Endothelial cell of umbilical vein (primary cell): Measurements from ENCODE around the gene FAM124B. TPM values are rescaled to one million over a fixed set of nuclear protein-coding genes. Genes with fewer than 3 reads are reported as not detected.

ENCODE experiments used
- BruUV-seq: library from RNA; stranded (reverse); fragments of 400-500 nt; replicated peaks from 2 replicates; lab custom pipeline; 2021; lab: Mats Ljungman, UMichigan
- CTCF ChIA-PET: fragments of 300-600, 350-600 bp; sonication (Branson Sonifier 250); formaldehyde crosslinking; loops from one replicate; lab custom pipeline; 2021; ENCODE audit warnings: antibody characterized with exemption, inconsistent platforms; lab: Charles Lee
- POLR2A ChIA-PET: fragments of 300-600, 350-600 bp; sonication (Branson Sonifier 250); formaldehyde crosslinking; loops from one replicate; lab custom pipeline; 2021; ENCODE audit warnings: antibody characterized with exemption, inconsistent platforms; lab: Charles Lee
- DNase-seq: peaks from one replicate; pipeline ENCODE4 v3.0.0-alpha.2; 2011; ENCODE audit warnings: low read depth, low spot score
- FAIRE-seq: peaks from 2 replicates; lab custom pipeline; 2011; peaks lifted over from hg19 to GRCh38; lab: Jason Lieb, UNC
- H2AFZ ChIP-seq: 2 replicates; pipeline ENCODE4 v1.6.0; 2012; ENCODE audit warnings: low read depth, low read length, control low read depth, inconsistent platforms
- H3K27ac ChIP-seq: 2 replicates; pipeline ENCODE4 v1.5.1; 2011; ENCODE audit warnings: low read depth, mild to moderate bottlenecking, control low read depth, low read length, moderate library complexity; ENCODE audit not compliant: insufficient read depth
- H3K27me3 ChIP-seq, 2 experiments: 2 replicates each; pipeline versions ENCODE4 v1.6.0 to v1.6.1; 2011; ENCODE audit warnings: low read length in 2 of 2, mixed read lengths in 1 of 2; ENCODE audit not compliant: control insufficient read depth in 2 of 2, insufficient read depth in 2 of 2
- H3K36me3 ChIP-seq, 2 experiments: 2 replicates in 1 of 2; 3 replicates in 1 of 2; pipeline ENCODE4 v1.5.1; 2011; ENCODE audit warnings: low read length in 2 of 2, mild to moderate bottlenecking in 1 of 2, moderate library complexity in 1 of 2; ENCODE audit not compliant: control insufficient read depth in 2 of 2, insufficient read depth in 2 of 2; ENCODE audit errors: extremely low read depth in 1 of 2
- H3K4me1 ChIP-seq: 3 replicates; pipeline ENCODE4 v1.5.1; 2011; ENCODE audit warnings: mild to moderate bottlenecking, low read length; ENCODE audit not compliant: control insufficient read depth, insufficient read depth; ENCODE audit errors: extremely low read depth
- H3K4me2 ChIP-seq: 2 replicates; pipeline ENCODE4 v1.6.1; 2011; ENCODE audit warnings: low read length, control low read depth, mixed read lengths; ENCODE audit not compliant: insufficient read depth
- H3K4me3 ChIP-seq, 3 experiments: fragments of 200-600 bp in 1 of 3; sonication (generic), shearing (Covaris generic) in 1 of 3; replicated peaks in 1 of 3; 2 replicates each; pipeline ENCODE4 v1.5.1; 2011 to 2016; ENCODE audit warnings: control low read depth in 3 of 3, low read length in 3 of 3, mild to moderate bottlenecking in 2 of 3, inconsistent platforms in 1 of 3, low read depth in 1 of 3, moderate library complexity in 1 of 3; ENCODE audit not compliant: insufficient read depth in 1 of 3
- H3K79me2 ChIP-seq: 2 replicates; pipeline ENCODE4 v1.6.0; 2012; ENCODE audit warnings: low read length, inconsistent platforms; ENCODE audit not compliant: control insufficient read depth, insufficient read depth
- H3K9ac ChIP-seq: replicated peaks from 2 replicates; pipeline ENCODE3; 2011; ENCODE audit warnings: low read length, control low read depth; ENCODE audit not compliant: insufficient read depth; ENCODE audit errors: extremely low read depth
- H3K9me1 ChIP-seq: replicated peaks from 3 replicates; pipeline ENCODE4 v1.6.0; 2011; ENCODE audit warnings: mild to moderate bottlenecking, low read length; ENCODE audit not compliant: control insufficient read depth, insufficient read depth; ENCODE audit errors: extremely low read depth
- H3K9me3 ChIP-seq: replicated peaks from 2 replicates; pipeline ENCODE4 v1.5.1; 2012; ENCODE audit warnings: low read length, inconsistent platforms; ENCODE audit not compliant: control insufficient read depth, insufficient read depth
- H4K20me1 ChIP-seq: replicated peaks from 2 replicates; pipeline ENCODE3; 2011; ENCODE audit warnings: mild to moderate bottlenecking, low read length; ENCODE audit not compliant: control insufficient read depth, insufficient read depth; ENCODE audit errors: extremely low read depth
- CTCF ChIP-seq, 2 donors: IDR thresholded peaks; 1 replicate in 1 of 2; 2 replicates in 1 of 2; pipeline ENCODE4 v1.5.1; 2011; ENCODE audit warnings: low read length in 2 of 2, mild to moderate bottlenecking in 2 of 2, moderate library complexity in 2 of 2, control low read depth in 1 of 2, inconsistent platforms in 1 of 2, low read depth in 1 of 2; ENCODE audit not compliant: insufficient read depth in 1 of 2; ENCODE audit errors: extremely low read depth in 1 of 2
- EZH2 ChIP-seq: IDR thresholded peaks from 2 replicates; pipeline ENCODE4 v1.6.1; 2012; ENCODE audit warnings: borderline replicate concordance, low read depth, mild to moderate bottlenecking, moderate library complexity, low read length, inconsistent platforms; ENCODE audit not compliant: severe bottlenecking
- FOS ChIP-seq: IDR thresholded peaks from 2 replicates; pipeline ENCODE4 v1.6.1; 2011; ENCODE audit warnings: mild to moderate bottlenecking, low read length, moderate library complexity, borderline replicate concordance; ENCODE audit not compliant: insufficient read depth
- GATA2 ChIP-seq: IDR thresholded peaks from 2 replicates; pipeline ENCODE4 v1.7.0; 2011; ENCODE audit warnings: low read depth, mild to moderate bottlenecking, moderate library complexity, mixed read lengths, low read length; ENCODE audit not compliant: insufficient read length, insufficient read depth
- JUN ChIP-seq: IDR thresholded peaks from 2 replicates; pipeline ENCODE4 v1.6.1; 2011; ENCODE audit warnings: borderline replicate concordance, low read depth; ENCODE audit not compliant: insufficient read length, insufficient read depth
- MAX ChIP-seq: IDR thresholded peaks from 2 replicates; pipeline ENCODE4 v1.6.1; 2011; ENCODE audit not compliant: insufficient read depth, insufficient read length
- MYC ChIP-seq: IDR thresholded peaks from one replicate; pipeline ENCODE4 v1.6.1; 2011; ENCODE audit warnings: mild to moderate bottlenecking, low read depth, low read length
- POLR2A ChIP-seq: IDR thresholded peaks from 2 replicates; pipeline ENCODE4 v1.6.1; 2012; ENCODE audit warnings: low read depth, mild to moderate bottlenecking, control low read depth, low read length
- POLR2AphosphoS5 ChIP-seq: IDR thresholded peaks from 2 replicates; pipeline ENCODE4 v1.6.1; 2012; ENCODE audit warnings: low read depth, mild to moderate bottlenecking, control low read depth, low read length, moderate library complexity; ENCODE audit not compliant: insufficient read depth
- dilution Hi-C: fragments of 300-500 bp; cut with MboI; formaldehyde crosslinking; loops from one replicate; pipeline ENCODE4 v1.15.0; 2019; ENCODE audit warnings: low sequenced_read_pairs; ENCODE audit not compliant: extremely low pct_ligation_motif_present
- intact Hi-C: fragments of 100-400 bp; cut with micrococcal nuclease; formaldehyde crosslinking; loops from one replicate; pipeline ENCODE4 v1.10.0; 2022
- polyA plus RNA-seq, 4 experiments: library from polyadenylated mRNA; depleted of rRNA in 3 of 4; stranded (reverse) in 3 of 4; unstranded in 1 of 4; fragments of >200 nt; gene quantifications; 2 replicates each; pipeline versions ENCODE4 v1.2.1 to v1.2.3, GENCODE V29; 2011 to 2012; ENCODE audit warnings: missing spikeins in 1 of 4
- total RNA-seq: library from RNA; stranded (reverse); gene quantifications from 2 replicates; pipeline ENCODE4 v1.2.3, GENCODE V29; 2021

FAM124B gene
- total and polyA plus RNA-seq, 2 donors (not counting 3 experiments of a cell fraction or from before 2014, with no cell fraction given) = 82.0 to 119 TPM

GRCh38 chr2:224429441-224429810 is 27.5 kb upstream of the FAM124B start:
- no peak overlapping the region for H3K4me2 ChIP-seq
- H3K9me3 ChIP-seq = no peaks in the 10 kb centered on the region
- BruUV-seq = no TSS peak
- no peaks in the 10 kb centered on the region for H3K79me2 ChIP-seq
- POLR2A ChIA-PET = no interaction called here
- intact Hi-C loops (no loop called here), dilution Hi-C loops (no loop called here)
- H3K9me1 ChIP-seq = no peaks in the 10 kb centered on the region
- no peak overlapping the region for H3K9ac ChIP-seq
- no peaks in the 10 kb centered on the region for H3K27me3 ChIP-seq
- no peak overlapping the region for H3K4me3 ChIP-seq
- TF ChIP-seq GATA2 (no peak), MYC (no peak), JUN (no peak), FOS (no peak), POLR2AphosphoS5 (no peak), POLR2A (no peak), CTCF (IDR thresholded peaks at IDR 0.05; ENCODE audit: extremely low read depth in 1 of 2, insufficient read depth in 1 of 2, low read depth in 1 of 2, low read length in 2 of 2) (no peak), EZH2 (no peak), MAX (no peak)
- no peak overlapping the region for H3K27ac ChIP-seq
- DNase-seq (no peak), FAIRE-seq (no peak)
- no peaks in the 10 kb centered on the region for H3K36me3 ChIP-seq
- H2AFZ ChIP-seq = no peak overlapping the region
- CTCF ChIA-PET = interaction anchor here (0.6 to 1.0 kb wide), 2 partner anchors 16 to 31 kb away, joined by 3 read pairs; no protein-coding TSS in a partner anchor
- no peaks in the 10 kb centered on the region for H3K4me1 ChIP-seq
- no peaks in the 10 kb centered on the region for H4K20me1 ChIP-seq
